Activated CD4-positive, alpha-beta T cell treated with anti-CD3 and anti-CD28 coated beads, Interleukin-10, Interleukin-2, amounts not matched to agents 100 ng/mL and 50 ng/mL, durations not matched to agents 16 hours and 8 hours (primary cell): ENCODE measurements around the gene FLYWCH1.

ENCODE experiments used
- DNase-seq: peaks from one replicate; pipeline ENCODE4 v3.0.0-alpha.2; 2020

FLYWCH1 gene

DNA sequence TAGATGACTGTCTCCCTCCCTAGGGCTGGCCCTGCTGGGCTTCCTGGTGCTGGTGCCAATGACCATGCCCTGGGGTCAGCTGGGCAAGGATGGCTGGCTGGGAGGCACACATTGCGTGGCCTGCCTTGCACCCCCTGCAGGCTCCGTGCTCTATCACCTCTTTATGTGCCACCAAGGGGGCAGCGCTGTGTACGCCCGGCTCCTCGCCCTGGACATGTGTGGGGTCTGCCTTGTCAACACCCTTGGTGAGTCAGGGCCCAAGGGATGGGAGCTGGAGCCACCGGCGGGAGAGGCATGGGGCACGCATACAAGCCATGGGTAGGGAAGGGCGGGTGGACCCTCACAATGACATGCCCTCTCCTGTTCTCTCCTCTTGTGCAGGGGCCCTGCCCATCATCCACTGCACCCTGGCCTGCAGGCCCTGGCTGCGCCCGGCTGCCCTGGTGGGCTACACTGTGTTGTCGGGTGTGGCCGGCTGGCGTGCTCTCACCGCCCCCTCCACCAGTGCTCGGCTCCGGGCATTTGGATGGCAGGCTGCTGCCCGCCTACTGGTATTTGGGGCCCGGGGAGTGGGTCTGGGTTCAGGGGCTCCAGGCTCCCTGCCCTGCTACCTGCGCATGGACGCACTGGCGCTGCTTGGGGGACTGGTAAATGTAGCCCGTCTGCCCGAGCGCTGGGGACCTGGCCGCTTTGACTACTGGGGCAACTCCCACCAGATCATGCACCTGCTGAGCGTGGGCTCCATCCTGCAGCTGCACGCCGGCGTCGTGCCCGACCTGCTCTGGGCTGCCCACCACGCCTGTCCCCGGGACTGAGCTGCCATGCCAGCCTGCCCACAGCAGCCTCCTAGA is 59.6 kb downstream of the FLYWCH1 start:
- DNase-seq, result no peak

DNA sequence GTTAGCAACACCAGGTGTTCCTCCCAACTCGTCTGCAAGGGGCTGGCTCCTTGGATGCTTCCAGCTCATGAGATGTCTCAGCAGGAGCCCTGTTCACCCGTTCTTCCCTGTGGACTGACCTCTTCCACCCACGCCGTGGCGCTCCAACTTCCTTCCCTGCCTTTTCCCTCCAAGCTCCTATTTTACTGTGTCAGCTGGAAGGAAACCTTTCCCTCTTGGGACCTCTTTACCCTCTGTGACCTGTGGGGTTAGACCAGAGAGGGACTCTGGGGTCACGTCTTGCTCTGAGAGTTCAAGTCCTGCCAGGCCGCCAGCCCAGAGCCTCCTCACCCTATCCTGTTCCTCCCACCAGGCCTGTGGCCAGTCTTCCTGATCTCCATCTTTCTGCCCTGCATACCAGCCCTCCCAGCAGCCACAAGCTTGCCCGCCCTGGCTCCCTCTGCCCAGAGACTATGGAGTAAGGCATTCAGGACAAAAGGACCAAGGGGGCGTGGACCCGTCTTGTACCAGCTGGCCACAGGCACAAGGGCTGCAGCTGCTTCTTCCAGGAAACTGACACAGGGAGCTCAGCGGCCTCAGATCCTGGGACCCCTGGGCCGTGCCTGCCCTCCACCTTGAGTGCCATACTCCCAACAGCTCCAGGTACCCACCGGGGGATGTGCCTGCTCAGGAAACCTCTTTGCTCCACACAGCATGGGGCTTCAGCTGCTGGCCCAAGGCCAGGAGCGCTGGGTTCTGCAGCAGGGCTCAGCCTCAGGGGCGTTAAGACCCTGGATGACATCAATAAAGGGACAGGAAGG is 60.5 kb downstream of the FLYWCH1 start:
- DNase-seq, result no peak

DNA sequence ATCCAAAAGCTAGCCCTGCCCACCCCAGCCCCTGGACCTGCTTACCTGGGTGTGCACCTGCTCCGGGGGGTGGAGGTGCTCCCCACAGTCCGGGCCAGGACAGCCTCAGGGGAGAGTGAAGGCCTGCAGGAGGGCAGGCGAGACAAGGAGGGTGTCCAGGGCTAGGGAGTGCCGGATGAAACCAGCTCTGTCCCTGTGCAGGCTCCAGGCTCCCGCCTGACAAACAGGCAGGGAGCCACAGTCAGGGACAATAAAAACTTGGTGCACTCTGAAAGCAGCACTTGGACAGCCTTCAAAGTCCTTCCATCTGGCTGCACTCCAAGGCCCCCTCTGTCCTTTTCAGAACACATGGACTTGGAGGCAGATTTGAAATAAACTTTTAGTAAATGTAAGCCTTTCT is 61.4 kb downstream of the FLYWCH1 start:
- no peak for DNase-seq

DNA sequence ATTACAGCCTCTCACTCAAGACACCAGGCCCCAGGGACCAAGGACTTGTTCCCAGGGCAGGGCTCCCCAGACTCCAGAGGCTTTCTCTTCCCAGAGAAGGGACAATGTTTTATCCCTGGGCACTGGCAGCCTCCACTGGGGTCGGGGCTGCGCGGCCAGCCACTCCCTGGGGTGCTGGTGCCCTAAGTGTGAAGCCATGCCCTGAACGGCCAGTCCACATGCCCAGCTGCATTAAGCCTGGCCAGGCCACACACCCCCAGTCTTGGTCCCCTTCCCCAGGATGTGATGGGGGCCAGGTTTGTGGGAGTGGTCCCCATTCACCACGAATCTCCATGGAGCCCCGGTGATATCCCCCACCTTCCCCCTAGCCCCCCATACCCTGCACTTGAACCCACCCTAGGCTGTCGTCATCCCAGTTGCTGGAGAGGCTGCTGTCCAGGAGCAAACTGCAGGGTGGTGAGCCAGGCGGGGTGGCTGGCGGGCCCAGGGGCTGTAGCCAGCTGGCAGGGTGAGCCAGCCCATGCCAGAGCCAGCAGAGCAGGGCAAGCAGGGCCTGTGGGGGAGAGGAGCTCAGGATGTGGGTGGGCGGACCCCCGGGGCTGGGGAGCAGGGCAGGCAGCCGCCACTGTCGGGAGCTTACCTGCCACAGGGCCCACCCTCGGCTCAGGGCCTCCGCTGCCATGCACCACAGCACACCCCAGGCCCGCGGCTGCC is 62.0 kb downstream of the FLYWCH1 start:
- DNase-seq, result no peak

DNA sequence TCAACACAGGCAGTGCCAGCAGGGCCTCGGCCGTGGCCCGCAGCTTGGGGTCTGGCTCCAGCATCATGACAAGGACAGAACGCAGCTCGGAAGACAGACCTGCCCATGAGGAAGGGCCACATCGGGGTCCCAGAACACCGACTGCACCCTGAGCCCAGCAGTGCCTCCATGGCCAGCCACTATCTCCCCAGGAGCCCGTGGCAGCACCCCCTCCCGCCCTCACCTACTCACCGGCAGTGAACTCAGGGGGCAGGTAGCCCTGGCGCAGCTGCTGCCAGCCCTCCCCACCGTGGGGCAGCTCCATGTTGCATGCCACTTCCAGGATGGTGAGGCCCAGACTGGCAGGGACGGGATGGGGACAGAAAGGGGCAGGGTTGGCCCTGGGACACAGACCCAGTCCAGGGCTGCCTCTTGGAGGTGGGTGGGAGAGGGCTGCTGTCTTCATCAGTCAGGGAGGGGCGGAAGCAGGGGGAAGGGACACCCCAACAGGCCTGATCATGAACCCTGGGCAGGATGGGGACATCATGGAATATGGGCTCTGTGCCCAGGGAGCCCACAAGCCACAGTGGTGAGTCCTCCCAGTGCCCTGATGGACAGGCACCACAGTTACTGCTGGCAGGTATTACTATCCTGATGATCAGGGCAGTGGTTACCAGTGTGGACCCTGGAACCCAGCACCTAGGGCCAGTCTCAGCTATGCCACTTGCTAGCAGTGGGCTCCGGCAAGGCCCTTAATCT is 62.8 kb downstream of the FLYWCH1 start:
- DNase-seq, result no peak

DNA sequence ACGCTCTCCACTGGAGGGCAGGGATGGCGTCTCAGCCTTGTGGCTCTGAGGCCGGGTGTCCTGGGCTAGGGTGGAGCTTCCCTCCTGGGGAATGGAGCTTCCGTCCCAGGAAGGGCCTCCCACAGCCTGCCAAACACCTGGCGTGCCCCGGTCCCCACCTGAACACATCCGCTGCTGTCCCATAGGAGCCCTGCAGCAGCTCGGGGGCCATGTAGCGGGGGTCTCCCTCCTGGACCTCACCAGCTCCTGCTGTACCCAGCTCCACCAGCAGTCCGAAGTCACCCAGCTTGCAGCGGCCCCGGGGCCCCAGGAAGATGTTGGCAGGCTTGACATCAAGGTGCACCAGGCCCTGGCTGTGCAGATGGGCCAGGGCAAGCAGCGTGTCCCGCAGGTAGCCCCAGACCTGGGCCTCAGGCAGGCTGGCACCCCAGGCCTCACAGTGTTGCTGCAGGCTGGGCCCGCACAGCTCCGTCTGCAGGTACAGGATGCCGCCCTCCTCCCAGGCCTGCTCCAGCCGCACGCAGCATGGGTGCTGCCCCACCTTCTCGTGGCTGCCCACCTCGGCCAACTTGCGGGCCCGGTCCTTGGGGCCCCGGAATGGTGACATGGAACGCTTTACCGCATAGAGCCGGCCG is 63.5 kb downstream of the FLYWCH1 start:
- DNase-seq, result no peak

DNA sequence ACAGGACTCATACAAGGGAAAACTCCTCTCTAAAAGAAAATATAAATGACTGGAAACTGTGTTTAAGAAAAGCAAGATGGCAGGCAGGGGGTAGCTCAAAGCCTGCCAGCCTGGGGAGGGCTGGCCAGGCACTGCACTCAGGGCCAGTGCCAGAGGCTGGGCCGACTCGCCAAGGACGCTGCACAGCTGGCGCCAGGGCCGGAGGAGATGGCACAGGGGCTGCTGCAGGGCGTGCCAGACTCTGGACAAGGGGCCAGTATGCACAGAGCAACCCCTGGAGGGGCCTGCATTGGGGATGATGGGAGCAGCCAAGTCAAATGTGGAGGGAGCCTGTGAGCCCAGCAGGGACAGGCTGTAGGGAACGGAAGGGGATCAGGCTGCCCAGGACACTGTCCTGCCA is 64.5 kb downstream of the FLYWCH1 start:
- no peak for DNase-seq

DNA sequence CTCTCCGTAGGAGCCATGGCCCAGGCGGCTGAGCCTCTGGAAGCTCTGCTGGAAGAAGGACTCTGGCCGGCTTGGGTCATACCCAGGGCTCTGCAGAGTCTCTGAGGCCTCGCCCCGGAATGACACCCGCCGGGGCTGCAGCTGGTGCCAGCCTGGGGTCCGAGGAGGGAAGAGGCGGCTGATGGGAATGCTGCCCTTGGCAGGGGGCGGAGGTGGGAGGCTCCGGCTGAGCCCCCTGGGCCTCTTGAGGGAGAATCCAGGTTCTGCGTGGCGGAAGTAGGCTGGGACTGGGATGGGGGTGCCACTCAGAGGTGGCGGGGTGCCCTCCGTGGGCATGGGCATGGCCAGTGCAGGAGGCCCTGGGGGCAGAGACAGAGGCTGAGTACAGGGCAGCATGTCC is 64.9 kb downstream of the FLYWCH1 start:
- DNase-seq, result no peak

DNA sequence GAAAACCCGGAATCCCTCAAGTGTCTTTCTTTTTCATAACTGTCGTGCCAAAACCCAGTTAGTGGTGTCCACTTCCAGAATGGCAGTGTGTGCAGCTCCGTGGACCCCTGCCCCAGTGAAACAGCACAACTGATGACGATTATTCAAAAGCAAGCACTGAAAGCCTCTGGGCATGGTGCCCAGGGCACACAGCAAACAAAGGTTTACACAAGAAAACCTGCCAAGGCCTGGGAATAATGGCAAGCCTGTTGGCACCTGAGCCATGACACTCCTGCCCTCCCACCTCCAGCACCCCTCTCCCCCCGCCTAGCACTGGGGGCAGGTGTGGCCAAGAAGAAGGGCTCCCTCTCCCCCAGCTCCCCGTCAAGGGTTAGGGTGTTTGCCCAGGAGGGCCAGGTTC is 65.7 kb downstream of the FLYWCH1 start:
- DNase-seq, result no peak

DNA sequence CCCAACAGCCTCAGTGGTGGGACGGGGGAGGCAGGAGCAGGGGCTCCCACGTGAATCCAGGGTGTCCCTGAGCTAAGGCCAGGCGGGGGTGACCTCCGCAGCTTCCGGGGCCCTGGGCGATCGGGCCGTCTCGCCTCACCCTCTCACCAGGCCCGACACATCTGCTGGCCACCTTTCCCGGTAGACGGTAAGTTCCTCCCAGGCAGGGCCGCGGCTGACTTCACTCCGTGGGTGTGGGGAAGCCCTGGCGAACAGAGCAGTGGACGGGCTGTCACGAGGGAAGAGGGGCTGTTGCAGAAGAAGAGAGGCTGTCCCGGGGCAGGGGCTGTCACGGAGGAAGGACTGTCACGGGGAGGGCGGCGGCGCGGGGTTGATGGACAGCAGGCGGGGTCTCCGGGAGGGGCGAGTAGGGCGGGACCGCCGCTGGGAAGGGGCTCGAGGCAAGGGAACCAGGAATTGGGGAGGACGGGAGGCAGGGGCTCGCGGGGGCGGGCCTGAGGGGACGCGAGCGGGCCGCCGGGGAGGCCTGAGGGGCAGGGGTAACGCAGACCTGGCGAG is 68.0 kb downstream of the FLYWCH1 start:
- peak; percentile 49 for DNase-seq

DNA sequence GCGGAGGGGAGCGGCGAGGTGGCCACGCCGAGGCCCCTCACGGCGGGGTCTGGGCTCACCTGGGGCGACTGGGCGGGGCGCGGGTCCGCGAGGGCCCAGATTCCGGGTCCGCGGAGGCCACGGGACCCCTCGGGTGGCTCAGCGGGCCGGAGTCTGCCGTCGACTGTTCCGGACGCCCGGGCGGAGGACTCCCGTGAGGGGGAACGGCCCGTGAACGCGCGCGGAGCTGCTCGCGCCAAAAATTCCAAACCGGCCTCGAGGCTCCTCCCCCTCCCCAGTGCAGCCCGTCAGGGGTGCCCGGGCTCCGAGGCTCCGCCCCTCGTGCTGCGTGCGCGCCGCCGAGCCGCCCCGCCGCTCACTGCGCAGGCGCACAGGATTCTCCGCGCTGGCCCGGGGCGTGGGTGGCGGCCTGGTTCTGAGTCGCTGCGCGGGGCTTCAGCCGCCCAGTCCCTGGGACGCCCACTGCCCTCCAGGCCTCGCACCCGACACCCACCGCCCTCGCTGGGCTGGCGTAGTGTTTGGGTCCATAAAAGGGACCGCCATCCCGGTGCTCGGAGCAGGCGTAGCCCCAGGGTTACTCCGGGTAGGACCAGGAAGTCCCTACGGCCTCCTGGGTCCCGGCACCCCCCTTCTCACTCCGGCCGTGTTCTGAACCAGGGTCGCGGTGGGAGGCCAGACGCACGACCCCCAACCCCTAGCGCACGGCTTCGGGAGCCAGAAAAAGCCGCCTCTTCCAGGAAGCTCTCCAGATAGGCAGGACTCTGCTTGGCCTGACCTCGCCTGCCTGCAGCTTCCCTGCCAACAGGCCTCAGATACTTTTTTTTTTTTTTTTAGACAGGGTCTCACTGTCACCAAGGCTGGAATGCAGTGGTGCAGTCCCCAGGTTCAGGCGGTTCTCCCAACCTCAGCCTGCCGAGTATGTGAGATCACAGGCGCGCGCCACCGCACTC is 68.8 kb downstream of the FLYWCH1 start, which contains the start of gene PKMYT1:
Gene PKMYT1 (minus strand): TSS at position 220 of the 950 bp plus-strand sequence. CDS start 789 bp downstream, outside the sequence.
- peak; percentile 96 for DNase-seq

DNA sequence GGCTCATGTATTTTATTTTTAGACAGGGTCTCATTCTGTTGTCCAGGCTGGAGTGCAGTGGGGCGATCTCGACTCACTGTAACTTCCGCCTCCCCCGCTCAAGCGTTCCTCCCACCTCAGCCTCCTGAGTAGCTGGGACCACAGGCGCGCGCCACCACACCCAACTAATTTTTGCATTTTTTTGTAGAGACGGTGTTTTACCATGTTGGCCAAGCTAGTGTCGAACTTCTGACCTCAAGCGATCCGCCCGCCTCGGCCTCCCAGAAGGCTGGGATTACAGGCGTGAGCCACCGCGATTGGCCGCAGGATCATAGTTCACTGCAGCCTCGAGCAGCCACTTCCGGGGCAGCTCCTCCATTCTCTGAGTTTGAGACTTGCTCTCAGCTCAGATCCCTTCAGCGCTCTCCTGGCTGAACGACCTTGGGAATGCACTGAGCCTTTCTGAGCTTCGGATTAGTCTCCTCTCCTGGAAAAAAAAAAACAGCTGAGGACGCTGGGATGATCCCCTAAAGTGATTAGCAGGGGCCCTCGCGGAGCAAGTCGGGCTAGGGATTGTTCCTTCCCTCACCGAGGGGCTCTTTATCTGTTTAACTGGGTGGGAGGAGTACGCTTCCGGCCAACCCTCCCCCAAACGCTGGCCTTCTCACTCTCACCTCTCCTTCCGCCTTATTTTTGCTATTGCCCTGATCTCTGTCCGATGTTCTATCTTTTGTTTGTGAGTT is 69.6 kb downstream of the FLYWCH1 start:
- DNase-seq, result no peak

DNA sequence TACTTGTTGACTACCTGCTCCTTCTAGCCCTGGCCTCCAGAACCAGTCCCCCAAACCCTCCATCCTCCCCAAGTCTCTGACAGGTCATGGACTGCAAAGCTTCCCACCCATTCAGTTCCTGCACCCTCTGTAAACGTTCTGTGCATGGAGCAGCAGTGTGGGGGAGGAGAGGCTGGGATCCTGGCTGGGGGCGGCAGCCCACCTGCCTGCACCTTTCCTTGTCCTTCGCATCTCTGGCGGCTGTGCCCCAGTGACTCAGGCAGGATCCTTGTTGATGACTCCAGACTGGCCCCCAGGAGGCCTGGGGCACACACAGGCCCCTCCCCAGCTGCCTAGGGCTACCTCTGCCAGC is 70.1 kb downstream of the FLYWCH1 start:
- no peak for DNase-seq

DNA sequence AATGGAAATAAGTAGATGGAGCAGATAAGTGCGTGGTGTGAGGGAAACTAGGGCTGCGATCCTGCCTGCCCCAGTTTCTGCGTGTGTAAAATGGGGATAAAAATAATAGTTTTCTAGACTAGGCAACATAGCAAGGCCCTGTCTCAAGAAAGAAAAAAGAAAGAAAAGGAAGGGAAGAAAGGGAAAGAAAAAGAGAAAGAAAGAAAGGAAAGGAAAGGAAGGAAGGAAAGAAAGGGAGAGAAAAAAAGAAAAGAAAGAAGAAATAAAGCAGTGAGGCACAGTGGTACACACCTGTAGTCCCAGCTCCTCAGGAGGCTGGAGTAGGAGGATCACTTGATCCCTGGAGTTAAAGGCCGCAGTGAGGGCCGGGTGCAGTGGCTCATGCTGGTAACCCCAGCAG is 70.7 kb downstream of the FLYWCH1 start:
- no peak for DNase-seq

DNA sequence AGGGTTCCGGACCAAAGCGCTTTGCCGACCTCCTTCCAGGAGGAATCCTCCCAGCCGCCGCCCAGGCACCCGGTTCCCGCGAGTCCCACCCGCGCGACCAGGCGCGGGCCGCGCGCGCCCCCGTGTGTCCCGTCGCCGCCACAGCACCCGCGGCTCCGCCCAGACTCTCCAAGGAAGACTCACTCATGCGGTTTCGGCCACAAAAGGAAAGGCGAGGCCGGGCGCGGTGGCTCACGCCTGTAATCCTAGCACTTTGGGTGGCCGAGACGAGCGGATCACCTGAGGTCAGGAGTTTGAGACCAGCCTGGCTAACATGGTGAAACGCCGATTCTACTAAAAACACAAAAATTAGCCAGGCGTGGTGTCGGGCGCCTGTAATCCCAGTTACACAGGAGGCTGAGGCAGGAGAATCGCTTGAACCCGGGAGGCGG is 72.0 kb downstream of the FLYWCH1 start:
- DNase-seq, result peak; percentile 87

DNA sequence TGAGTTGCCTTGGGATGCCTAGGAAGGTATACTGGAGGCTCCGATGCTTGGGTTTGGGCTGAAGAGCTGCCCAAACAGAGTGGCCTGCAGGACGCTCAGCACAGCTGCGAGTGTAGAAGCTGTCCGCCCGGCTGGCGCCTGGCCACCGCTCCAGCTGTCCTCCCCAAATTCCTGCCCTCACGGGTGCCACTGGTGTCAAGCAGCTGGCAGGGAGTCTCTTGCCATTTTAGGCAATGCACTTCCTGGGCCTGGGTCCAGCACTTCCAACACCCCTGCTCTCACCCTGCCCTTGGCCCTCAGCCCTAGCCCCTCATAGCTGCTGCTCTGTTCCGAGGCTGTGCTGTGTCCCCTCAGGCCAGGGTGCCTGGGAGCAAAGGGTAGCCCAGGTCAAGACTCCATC is 73.7 kb downstream of the FLYWCH1 start:
- DNase-seq, result no peak

DNA sequence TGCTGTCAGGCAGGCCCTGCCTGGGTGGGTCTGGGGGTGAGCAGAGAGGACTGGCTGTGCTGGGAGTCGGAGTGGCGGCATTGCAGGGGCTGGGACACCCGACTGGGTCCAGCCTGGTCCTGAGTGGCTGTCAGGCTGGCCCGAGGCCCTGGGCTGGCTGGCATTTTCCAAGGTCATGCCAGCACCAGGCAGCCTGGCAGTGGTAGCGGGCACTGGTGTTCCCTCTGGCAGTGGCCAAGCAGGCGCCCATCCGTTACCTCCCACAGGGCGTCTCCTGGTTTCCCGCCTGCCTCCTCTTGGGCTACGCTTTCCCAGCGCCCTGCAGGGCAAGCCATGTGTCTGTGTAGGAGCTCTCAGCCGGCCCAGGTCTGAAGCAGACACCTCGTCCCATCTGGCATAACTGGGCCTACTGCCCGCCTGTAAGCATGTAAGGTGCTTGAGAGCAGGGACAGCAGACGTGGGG is 74.2 kb downstream of the FLYWCH1 start:
- DNase-seq, result no peak

DNA sequence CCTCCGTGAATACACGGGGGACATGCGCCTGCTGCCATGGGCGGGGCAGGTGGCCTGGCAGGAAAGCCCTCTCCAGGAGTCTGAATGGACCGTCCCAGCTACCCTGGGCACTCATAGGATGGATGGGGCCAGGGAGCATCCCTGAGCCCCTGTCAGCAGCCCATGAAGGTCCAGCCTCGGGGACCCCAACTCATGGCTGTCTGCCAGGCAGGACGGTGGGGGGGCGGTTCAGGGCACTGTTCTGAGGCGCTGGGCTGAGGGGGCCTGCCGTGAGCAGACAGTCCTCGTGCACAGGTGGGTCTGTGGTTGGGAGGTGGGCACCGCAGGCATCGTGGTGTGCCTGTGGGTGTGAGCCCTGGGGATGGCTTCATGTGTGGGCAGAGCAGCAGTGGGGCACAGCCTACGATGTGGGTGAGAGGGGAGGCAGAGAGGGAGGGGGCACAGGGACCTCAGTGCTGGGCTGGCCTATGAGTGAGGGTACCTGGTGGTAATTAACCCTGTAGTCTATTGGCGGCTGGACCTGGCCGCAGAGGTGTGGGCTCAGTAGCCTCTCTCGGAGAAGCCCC is 75.0 kb downstream of the FLYWCH1 start:
- no peak for DNase-seq

DNA sequence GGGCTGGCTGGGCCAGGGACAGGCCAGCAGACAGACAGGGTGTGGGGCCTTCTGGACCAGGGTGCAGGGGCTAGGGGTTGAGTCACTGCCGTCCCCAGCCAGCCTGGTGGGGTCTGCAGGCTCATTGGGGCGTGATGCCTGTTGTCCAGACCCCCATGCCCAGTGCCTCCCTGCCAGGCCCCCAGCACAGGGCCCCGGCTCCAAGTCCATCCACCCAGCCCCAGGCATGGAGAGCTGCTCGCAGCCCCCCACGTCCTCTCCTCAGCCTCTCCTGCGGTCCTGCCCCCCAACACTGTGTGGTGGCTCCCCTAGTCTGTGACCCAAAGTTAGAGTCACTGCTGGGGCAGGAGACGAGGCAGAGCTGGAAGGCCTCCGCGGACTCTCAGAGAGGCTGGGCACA is 75.6 kb downstream of the FLYWCH1 start:
- DNase-seq, result no peak

DNA sequence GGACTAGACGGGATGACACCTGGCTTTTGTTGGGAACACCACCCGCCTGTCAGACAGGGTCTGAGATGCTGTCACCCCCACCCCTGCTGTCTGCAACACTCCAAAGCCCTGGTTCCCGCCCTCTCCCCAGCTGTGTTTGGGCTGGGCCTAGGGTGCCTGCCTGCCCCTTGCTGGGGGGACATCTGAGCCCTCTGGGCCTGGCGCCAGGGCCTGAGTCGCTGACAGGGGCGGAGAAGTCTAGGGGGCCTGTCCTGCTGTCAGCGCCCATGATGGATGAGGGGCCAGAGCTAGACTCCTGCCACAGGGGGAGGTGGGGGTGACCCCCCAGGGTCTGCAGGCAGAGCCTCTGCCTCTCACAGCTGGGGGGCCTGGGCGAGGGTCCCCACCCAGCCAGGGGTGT is 76.1 kb downstream of the FLYWCH1 start:
- DNase-seq, result no peak
